Kidney capillary endothelial cell (primary cell): Measurements from ENCODE around the gene TNFRSF14.
"Not testable (repeated sequence)": the region's sequence is repeated elsewhere in the genome, so short reads cannot be mapped to it uniquely, and the experiment has no call there.

Source experiments
- DNase-seq: peaks from one replicate; pipeline ENCODE4 v3.0.0-alpha.2; 2018; ENCODE audit warnings: low spot score

Gene TNFRSF14

DNA sequence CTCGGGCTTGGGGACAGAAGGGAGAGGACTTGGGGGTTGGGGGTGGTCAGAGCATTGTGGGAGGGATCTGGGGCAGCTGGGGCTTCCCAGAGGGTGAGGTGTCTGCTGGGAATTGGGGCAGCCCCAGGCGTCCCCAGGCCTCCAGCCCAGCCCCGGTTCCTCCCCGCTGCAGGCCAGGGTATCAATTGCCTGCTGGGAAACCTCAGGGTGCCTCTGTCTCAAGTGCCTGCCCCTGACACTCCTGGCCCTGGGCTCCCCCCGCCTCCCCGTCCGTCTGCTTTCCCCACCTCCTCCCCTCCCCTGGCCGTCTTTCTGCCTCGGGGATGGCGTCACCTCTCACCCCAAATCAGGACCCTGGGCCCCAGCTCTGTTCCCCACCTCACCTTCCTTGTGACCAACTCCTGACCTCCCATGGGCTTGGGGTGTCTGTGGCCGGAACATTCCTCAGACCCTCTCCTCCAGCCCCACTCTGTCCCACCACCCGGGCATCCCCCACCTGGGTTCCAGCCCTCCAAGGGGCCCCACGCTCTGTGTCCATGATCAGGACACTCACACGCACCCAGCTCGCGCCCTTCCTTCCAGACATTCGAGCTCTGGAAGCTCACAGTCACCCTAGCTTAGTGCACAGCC is 12.1 kb downstream of the TNFRSF14 start:
- not testable (repeated sequence) for DNase-seq

DNA sequence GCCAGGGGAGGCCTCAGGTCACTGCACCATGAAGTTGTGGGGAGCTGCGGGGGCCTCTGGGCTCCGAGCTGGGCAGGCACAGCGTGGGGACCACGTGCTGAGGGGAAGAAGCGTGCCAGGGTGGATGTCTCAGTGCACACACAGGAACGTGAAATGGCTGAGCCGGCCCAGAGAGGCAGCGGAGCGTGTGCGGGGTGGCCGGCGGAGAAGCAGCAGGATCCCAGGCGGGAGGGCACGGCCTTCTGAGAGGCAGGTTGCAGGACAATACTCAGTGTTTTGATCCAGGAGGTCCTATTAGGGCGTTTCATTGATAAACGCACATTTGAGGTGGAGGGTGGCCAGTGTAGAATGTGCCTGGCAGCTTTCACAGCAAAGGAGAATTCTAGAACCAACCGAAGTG is 12.9 kb downstream of the TNFRSF14 start:
- no peak for DNase-seq

DNA sequence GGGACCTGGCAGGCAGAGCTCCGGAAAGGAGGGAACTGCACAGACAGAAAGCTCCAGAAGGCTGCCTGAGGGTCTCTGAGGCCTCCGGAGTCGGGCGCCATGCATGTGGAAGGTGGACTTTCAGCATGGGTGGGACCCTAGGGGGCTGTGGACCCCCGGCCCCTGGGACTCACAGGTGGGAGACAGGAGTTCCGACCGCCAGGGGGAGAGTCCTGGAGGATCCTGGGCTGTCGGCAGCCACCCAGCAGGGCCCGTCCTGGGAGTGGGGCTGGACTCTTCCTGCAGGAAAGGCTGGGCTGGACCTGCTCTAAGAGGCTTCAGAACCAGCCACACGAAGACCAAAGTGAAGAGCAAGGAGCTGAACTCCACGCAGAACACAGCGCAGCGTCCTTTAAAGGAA is 13.5 kb downstream of the TNFRSF14 start:
- DNase-seq = not testable (repeated sequence)

DNA sequence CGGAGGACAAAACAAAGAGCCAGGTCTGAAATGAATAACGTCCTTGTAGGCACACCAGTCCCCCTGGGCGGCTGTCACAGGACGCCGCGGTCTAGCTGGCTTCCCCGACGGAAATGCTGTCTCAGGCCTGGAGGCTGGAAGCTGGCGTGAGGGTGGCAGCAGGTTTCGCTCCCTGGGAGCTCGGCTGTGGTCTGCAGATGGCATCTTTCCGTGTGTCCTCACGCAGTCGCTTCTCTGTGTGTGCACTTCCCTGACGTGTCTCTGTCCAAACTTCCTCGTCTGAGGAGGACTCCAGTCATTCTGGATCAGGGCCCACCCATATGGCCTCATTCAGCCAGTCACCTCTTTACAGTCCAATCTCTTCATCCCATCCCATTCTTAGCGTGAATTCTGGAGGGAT is 14.2 kb downstream of the TNFRSF14 start:
- DNase-seq = no peak

DNA sequence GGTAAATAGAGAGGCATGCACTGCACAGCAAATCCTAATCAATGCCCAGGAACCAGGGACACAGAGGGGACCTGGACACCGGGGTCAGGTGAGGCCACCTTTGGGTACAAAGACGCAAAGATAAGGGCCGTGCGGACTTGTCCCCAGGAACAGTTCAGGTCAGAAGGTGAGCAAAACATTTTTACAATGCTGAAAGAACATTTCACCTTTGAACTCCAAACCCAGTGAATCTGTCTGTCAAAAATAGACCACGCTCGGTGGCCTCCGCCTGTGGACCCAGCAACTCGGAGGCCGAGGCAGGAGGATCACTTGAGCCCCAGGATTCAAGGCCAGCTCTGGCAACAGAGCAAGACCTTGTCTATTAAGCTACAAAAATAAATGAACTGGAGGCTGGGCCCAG is 15.2 kb downstream of the TNFRSF14 start:
- no peak for DNase-seq

DNA sequence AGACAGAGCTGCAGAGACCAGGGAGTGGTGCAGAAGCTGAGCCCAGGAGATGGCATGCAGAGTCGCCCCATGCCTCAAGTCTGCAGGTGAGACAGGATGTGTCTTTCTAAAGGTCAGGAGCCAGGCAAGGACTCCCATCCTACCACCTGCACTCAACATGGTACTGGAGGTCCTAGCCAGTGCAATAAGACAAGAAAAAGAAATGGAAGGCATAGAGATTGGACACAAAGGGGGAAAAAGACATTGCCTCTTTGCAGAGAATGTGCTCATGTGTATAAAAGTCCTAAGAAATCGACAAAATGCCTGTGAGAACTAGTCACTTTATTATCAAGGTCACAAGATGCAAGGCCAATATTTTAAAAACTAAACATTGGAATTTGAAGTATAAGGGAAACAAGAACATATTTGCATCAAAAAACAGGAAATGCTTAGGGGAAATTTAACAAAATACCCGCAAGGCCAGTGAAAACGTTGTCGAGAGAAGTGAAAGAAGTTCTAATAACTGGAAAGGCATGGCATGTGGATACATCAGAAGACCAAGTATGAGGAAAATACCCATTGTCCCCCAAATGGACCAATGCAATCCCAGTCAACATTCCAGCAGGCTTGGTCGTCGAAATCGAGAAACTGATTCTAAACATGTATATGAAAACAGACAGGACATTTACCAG is 17.2 kb downstream of the TNFRSF14 start:
- no peak for DNase-seq

DNA sequence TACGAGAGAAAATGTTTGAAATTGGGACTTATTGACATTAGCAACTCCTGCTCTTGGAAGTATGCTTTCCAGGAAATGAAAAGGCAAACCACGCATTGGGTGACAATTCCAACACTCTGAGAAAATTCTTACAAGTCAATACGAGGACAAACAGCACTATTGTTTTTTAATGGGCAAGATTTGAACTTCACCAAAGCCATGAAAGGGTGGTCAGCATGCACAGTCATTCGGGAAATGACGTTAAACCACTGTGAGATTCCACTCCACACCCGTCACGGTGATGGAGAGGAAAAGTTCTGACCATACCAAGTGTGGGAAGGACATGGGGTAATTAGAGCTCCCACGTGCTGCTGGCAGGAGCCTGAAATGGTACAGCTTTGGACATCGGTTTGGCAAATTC is 18.2 kb downstream of the TNFRSF14 start:
- DNase-seq = no peak

DNA sequence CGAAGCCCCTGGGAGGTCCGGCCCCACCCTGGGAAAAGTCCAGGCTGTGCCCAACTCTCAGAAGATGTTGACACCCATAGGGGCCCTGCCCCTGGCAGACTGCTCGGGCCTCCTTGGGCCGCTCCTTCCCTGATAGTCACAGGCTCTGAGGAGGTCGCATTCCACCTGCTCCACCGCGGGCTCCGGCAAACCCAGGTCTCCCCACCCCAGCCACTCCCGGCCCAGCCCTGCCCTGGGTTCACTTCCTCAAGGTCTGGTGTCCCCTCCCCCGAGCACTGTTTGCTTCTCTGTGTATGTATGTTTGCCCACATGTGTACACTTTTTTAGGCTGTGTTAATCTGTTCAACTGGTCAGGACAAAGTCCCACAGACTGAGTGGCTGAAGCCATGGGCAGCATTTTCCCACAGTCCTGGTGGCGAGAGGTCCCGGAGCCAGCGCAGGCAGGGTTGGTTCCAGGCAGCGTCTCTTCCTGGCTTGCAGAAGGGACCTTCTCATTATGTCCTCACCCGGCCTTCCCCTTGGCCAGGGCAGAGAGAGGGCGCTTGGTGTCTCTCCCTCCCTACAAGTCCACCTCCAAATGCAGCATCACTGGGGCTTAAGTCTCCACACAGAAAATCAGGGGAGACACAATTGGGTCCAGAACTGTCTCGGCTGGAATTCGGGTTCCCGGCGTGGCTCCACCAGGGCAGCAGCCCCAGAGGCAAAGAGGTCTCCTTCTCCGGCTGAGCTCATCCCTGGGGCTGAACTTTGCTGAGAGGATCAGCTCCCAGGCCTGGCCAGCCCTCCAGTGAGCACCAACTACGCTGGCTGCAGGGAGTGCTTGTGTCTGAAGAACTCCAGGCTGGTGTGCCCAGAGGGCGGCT is 19.9 kb downstream of the TNFRSF14 start:
- DNase-seq = no peak

DNA sequence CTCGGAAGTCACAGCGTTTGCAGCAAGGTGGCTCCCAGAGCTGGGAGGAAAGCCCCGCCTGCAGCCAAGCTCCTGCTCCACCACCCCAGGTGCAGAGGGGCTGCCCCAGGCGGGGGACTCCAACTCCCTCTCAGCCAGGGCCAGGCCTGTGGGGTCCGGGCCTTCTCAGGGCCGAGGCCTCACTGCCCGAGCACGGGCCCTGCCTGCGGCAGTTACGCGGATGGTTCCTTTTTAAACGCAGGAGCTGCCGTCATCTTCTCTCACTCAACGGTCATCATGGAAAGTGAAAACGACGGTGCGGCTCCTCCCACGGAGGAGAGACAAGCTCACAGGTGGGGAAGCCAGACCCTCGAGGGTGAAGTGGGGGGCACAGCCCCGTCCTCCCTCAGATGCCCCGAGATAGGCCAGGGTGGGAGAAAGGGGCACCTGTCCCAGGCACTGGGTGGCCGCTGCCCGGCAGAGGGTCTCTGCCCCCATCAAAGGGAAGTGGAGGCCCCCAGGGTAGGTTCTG is 21.4 kb downstream of the TNFRSF14 start:
- DNase-seq = not testable (repeated sequence)

DNA sequence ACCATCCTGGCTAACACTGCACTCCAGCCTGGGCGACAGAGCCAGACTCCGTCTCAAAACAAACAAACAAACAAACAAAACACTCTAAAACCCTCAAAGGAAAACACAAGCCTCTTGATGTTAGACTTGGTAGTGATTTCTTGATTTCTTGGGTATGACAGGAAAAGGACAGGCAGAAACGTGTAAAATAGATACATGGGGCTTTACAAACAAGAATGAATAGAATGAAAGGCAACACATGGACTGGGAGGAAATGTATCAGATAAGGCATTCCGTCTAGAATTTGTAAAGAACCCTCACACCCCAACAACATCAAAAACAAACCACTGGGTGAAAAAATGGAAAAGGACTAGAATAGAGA is 22.6 kb downstream of the TNFRSF14 start:
- DNase-seq = no peak

DNA sequence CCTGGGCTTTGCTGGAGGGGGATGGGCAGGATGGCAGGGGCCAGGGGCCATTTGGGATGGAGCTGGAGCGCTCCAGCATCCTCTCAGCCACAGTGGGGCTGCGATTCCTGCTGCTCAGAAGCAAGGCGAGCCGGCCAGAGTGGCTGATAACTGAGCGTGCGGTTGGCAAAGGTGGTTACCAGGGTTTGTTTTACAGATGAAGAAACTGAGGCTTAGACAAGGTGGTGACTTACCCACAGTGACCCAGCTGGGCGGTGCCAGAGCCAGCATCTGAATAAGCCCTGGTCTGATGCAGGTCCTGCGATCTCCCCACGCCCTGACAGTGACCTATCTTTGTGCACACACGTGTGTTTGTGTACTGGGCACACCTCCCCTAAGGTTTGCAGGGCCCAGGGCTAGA is 24.5 kb downstream of the TNFRSF14 start:
- no peak for DNase-seq

DNA sequence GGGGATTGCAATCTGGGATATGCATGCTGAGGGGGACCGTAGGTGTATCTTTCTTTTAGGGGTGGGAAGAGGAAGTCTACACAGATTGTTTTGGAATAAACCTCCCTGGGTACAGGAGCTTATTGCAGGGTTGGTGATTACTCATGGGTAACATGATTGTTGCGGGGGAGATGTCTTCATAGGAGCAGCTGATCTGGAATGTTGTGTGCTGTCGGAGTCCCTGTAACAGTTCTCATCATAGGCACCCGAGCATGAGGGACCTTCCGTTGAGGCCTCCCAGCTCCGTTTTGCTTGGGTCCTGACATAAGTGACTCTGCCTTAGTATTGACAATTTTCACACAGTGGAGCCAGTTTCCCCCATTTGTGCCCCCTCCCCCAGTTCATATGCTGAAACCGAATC is 26.2 kb downstream of the TNFRSF14 start:
- no peak for DNase-seq

DNA sequence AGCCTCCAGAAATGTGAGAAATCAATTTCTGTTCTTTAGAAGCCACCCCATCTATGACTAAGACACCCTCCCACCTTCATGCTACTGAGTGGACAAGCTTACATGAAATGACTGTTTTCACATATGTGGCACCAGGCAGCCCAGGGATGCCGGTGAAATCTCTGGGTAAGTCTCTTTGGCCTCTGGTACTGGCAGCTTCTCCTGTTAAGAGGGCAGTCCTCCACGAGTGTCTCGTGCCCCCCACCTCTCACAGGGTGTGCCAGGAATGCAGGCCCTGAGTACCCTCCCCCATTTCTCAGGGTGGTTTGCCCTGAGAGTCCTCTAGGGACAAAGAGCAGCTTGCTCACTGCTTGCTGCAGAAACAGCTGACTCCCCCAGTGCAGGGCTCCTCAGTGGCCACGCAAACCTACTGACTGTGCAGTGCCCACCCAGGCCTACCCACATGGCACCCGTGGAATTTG is 27.2 kb downstream of the TNFRSF14 start:
- DNase-seq = no peak

DNA sequence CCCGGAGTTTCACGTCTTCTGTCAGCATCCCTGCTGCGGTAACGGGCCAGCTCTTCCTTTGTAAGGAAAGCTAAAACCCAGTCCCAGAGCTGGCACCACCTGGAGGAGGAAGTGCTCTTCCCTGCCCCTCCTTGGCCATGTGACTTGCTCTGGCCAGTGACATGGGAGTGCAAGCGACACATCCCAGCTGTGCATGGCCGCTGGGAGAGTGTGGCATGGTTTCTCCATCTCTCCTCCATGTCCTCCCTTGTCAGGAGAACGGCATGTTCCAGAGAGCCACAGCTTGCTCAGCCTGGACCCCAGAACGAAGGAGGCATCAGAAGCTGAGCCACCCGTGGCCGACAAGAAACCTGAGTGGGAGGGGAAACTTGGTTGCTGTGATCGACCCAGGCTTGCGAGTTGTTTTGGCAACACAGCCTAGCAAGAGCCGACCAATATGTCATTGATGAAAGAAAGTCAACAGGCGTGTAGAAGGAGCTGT is 27.7 kb downstream of the TNFRSF14 start:
- DNase-seq = no peak

DNA sequence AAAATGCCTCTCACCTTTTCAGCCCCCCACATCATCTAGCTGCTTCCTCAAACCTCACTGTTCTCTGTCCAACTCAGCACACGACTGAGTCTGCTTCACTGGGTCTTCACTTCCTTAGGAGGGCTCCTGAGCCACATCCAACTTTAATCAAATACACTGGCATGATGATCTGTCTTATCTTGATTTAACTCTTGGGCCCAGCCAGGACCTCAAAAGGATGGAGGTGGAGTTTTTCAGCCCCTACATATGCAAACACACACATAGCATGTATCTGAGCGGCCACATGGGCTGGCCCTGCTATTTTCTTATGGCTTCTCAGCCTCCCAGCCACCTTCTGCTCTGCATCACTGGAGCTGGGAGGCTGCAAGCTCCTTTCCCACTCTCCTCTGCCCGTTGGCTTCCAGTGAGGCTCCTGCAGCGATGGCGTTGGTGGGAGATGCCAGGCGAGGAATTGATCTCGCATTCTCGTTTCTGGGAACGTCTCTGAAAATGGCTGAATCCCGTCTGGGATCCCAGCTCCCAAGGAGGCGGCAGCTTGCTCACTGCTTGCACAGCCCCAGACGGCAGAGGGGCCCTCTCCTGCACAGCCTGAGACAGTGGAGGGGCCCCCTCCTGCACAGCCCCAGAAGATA is 28.6 kb downstream of the TNFRSF14 start:
- no peak for DNase-seq

DNA sequence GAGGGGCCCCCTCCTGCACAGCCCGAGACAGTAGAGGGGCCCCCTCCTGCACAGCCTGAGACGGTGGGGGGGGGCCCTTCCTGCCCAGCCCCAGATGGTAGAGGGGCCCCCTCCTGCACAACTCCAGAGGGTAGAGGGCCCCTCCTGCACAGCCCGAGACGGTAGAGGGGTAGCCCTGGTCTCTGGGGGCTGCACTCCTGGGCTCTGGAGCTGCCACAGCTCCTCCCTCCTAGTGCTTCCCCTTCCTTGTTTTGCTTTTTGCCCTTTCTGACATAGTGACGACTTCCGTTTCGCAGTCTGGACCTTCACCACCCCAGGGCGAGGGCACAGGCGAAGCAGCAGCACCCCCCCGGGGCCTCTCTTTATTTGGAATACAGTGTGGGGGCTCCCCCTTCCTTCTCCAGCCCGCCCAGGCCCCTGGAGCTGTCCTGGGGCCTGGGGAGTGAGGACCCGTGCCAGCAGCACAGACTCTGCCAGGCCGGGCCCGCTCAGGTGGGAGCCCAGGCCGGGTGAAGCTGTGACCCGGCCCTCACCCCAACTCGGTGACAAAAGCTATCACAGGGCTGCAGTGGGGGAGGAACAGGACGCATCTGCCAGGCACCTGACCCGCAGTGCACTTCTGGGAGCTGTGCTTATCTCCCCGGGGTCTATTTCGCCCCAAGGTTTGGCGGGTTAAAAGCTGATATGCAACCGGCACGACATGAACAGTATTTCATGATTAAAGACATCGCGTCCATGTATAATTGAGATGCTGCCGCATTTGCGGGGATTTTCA is 29.3 kb downstream of the TNFRSF14 start:
- peak; percentile 67 for DNase-seq

DNA sequence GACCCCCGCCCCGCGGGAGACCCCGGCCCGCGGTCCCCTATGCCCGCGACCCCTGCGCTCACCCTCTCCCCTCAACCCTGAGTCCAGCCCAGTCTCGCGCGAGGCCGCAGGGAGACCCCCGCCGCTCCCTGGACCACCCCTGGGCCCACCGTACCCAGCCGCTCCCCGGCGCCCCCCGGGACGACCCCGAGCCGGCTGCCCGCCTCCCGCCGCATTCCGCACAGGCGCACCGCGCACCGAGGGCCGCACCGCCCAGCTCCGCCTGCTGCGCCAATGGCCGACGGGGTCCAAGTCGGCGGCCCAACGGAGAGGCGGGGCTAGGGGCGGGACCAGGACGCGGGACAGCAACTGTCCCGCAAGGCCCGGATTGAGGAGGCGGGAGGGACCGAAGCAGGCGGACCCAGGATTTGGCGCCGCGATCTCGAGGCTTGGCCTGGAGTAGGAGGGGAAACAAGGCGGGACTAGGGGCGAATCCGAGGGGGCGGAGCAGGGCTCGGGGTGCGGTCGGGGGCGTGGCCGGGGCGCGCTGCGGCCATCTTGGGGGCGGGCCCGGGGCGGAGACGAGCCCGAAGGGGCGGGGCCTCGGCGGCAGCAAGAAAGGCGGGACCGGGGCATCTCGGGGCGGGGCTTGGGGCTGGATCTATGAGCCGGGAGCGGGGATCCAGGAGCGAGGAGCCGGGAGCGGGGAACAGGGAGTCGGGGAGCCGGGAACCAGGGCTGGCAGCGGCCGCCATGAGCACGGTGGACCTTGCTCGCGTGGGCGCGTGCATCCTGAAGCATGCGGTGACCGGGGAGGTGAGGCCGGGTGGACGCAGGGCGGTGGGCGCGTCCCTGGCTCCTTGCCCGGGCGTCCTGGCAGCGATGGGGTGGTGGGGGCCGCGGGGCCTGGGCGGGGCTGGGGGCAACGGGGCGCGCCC is 30.2 kb downstream of the TNFRSF14 start, which contains the start of gene PRXL2B:
Gene PRXL2B, plus strand, starts transcription at position 624 of the 917 bp plus-strand sequence. Its CDS starts 109 bp downstream, at position 733.
- DNase-seq = peak; percentile 98

DNA sequence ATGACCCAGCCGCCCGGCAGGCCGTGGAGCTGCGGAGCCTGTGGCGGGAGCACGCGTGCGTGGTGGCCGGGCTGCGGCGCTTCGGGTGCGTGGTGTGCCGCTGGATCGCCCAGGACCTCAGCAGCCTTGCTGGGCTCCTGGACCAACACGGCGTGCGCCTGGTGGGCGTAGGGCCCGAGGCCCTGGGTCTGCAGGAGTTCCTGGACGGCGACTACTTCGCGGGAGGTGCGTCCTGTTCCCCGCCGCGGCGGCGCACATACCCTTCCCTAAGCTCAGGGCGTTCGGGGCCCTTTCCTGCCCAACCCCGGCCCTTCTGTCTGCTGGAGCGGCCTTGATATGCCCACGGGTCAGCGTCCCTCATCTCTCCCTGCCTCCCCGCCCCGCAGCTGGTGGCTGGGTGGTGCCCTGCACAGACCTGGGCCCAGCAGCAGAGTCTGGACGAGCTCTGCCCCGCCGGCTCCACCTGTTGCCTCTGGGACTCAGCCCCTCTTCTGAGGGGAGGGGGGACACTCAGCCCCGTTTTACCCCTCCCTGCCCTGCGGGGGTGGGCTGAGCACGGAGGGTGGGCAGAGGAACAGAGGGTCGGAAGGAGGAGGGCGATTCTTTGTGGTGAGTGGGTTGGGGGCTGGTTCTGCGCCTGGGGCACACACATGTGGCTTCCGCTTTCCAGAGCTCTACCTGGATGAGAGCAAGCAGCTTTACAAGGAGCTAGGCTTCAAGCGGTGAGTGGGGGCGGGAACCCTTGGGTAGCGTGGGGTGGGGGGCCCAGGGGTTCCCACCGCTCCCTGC is 31.1 kb downstream of the TNFRSF14 start:
- DNase-seq = peak; percentile 20

DNA sequence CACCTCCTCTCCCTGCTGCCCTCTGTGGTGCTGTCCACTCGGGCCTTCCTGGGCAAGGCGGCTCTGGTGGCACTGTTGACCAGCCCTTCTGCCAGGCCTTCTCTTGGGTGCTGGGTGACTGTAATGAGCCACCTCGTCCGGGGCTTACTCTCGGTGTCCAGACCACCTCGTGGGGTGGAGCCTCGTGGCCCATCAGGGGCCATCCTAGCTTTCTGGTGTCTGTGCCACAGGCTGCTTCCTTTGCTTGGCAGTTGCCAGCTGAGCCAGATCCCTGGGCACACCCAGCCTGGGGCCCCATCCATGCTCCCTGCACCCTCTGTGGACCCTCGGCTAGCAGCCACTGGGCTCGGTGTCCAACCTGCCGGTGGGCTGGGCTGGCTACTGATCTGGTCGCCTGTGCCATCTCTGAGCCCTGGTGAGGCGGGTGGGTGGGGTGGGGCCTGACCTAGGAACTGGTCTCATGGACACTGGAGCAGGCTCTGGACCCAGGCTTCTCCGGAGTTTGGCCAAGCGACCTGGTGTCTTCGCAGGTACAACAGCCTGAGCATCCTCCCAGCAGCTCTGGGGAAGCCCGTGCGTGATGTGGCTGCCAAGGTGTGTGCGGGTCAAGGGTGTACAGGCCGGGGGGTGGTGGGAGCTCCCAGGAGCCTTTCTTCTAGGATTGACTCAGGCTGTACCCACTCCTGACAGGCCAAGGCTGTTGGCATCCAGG is 31.8 kb downstream of the TNFRSF14 start:
- DNase-seq = no peak
